Stimulated activated CD4-positive, alpha-beta T cell treated with anti-CD3 and anti-CD28 coated beads, Interleukin-4, amount 100 ng/mL, for 4 hours (primary cell): ENCODE measurements around the gene ECPAS.
"Not testable (repeated sequence)": the region's sequence is repeated elsewhere in the genome, so short reads cannot be mapped to it uniquely, and the experiment has no call there.

ENCODE experiments used
- DNase-seq, 2 experiments: peaks; one replicate each; pipeline ENCODE4 v3.0.0-alpha.2; 2020

The ECPAS gene

DNA sequence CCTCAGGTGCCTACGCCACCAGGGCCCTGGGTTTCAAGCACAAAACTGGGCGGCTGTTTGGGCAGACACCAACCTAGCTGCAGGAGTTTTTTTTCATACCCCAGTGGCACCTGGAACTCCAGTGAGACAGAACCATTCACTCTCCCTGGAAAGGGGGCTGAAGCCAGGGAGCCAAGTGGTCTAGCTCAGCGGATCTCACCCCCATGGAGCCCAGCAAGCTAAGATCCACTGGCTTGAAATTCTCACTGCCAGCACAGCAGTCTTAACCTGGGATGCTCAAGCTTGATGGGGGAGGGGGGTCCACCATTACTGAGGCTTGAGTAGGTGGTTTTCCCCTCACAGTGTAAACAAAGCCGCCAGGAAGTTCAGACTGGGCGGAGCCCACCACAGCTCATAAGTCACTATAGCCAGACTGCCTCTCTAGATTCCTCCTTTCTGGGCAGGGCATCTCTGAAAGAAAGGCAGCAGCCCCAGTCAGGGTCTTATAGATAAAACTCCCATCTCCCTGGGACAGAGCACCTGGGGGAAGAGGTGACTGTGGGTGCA is 149.8 kb downstream of the ECPAS start:
- not testable (repeated sequence) for DNase-seq

DNA sequence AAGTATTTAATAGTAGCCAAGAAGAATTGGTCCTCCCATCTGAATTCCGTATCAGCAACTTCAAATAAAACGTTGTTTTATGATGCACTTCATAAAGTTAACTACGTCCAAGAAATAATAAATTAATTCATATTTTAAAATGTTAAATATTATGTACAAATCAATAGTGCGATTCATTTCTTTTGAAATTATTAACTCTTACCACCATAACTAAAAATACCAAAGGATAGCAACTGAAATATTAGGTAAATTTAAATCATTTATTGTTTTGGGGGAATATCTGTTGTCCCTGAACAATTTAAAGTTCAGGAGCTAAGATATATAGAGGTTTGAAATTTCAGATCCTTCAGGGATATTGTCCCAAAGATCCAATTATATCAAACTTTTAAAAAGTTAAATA is 154.1 kb downstream of the ECPAS start, which contains the start of gene OR2K2:
OR2K2 (minus strand) TSS at position 101 of the 400 bp plus-strand sequence. CDS start 1,791 bp downstream, outside the sequence.
- no peak for DNase-seq

DNA sequence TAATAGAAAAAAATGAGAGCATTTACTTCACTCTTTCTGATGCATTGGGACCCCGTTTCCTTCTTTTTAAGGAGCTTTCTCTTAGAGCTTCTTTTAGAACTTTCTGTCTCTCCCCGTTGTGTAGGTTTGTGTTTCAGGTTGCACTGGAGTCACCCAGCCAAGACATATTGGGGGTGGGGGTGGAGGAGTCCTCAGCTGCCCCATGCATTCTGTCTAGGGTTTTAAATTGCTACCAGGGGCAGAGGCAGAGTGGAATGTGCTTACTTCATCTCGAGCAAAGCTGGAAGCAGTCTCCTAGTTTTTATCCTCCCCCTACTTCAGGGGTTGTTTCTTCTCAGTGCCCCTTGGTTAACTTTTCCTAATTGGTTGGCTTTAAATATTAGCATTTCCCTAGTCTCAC is 163.6 kb downstream of the ECPAS start:
- DNase-seq = no peak

DNA sequence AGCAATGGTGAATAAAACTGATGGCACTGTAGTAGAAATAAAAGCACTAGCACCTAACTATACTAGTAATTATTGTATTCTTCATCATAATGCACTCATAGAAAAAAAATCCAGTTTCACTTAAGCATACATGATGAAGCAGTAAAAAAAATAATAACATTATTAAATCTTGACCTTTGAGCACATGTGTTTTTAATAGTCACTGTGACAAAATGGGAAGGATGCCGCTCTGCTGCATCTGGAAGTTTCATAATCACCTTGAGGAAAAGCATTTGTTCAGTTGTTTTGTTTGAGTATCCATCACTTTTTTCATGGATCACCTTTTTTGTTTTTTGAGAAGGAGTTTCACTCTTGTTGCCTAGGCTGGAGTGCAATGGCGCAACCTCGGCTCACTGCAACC is 167.4 kb downstream of the ECPAS start:
- DNase-seq = no peak
